Tibial artery (tissue), 4 donors: ENCODE results near the gene DNM3.
"Not testable (repeated sequence)": the region's sequence is repeated elsewhere in the genome, so short reads cannot be mapped to it uniquely, and the experiment has no call there.

Experiments used
- DNase-seq, 2 donors: peaks; one replicate each; pipeline ENCODE4 v3.0.0-alpha.2; 2019
- H3K27ac ChIP-seq, 2 donors: fragments of 200-600 bp; sonication (generic) in 1 of 2; 1 replicate in 1 of 2; 2 replicates in 1 of 2; pipeline ENCODE4 v1.5.1; 2018 to 2019; ENCODE audit warnings: mild to moderate bottlenecking in 1 of 2
- H3K27me3 ChIP-seq, 2 donors: fragments of 200-600 bp; sonication (generic) in 1 of 2; one replicate each; pipeline versions ENCODE4 v1.5.1 to v1.6.0; 2016 to 2019
- H3K36me3 ChIP-seq, 3 donors: fragments of 200-600 bp; sonication (generic) in 2 of 3; one replicate each; pipeline ENCODE4 v1.5.1; 2016 to 2019; ENCODE audit warnings: mild to moderate bottlenecking in 2 of 3
- H3K4me1 ChIP-seq, 4 donors: fragments of 200-600 bp; sonication (generic) in 2 of 4; 1 replicate in 3 of 4; 2 replicates in 1 of 4; pipeline ENCODE4 v1.5.1; 2016 to 2019
- H3K4me3 ChIP-seq, 2 donors: fragments of 200-600 bp; sonication (generic) in 1 of 2; 1 replicate in 1 of 2; 2 replicates in 1 of 2; pipeline ENCODE4 v1.5.1; 2018 to 2019; ENCODE audit warnings: mild to moderate bottlenecking in 2 of 2
- H3K9me3 ChIP-seq, 3 donors: fragments of 200-600 bp; sonication (generic) in 1 of 3; one replicate each; pipeline ENCODE4 v1.5.1; 2016 to 2019
- CTCF ChIP-seq, 2 experiments: fragments of 200-600 bp in 1 of 2; fragments of 450-650 bp in 1 of 2; IDR thresholded peaks; one replicate each; pipeline ENCODE4 v1.5.1; 2017 to 2019; ENCODE audit warnings: antibody characterized with exemption in 2 of 2, mild to moderate bottlenecking in 1 of 2, moderate library complexity in 1 of 2
- intact Hi-C: fragments of 100-400 bp; cut with DNase I; formaldehyde crosslinking; loops from one replicate; pipeline ENCODE4 v1.15.0; 2023; ENCODE audit warnings: low total_unique reads

DNM3 gene

GRCh38 chr1:172429331-172430127, 588.2 kb downstream of the DNM3 start:
- Histone ChIP-seq H3K4me1 (peaks cover 0 to 5% (median 0%) of the 10 kb centered on the region in 4 donors), H3K27ac (no peak overlapping the region), H3K36me3 (peaks cover 0 to 7% (median 0%) of the 10 kb centered on the region in 3 donors), H3K4me3 (no peak overlapping the region), H3K27me3 (no peaks in the 10 kb centered on the region), H3K9me3 (no peaks in the 10 kb centered on the region)
- peak in 1 of 2 donors; percentile 26 for DNase-seq
- peak; percentile 70 to 75 for TF ChIP-seq CTCF (IDR thresholded peaks at IDR 0.05)
- intact Hi-C loops = no loop called here

DNA sequence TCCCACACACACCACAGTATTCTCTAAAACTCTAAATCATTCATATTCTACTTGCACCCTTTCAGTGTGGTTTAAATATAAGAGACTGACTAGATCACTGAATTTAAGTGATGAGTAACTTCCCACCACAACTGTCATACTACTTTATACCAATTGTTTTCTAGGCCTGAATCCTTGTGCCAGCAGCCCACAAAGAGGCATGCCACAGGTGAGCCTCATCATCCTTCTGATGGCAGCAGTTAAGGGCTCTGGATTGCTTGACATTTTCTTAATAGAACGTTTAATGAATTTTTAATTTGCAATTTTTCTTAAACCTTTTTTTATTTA, 588.8 kb downstream of the DNM3 start:
- Histone ChIP-seq H3K27me3 (no peaks in the 10 kb centered on the region), H3K4me3 (no peak overlapping the region), H3K36me3 (peaks cover 0 to 7% (median 0%) of the 10 kb centered on the region in 3 donors), H3K4me1 (peaks cover 0 to 5% (median 0%) of the 10 kb centered on the region in 4 donors), H3K27ac (no peak overlapping the region), H3K9me3 (no peaks in the 10 kb centered on the region)
- no peak for DNase-seq
- intact Hi-C loops = no loop called here
- no peak for TF ChIP-seq CTCF (IDR thresholded peaks at IDR 0.05)

DNA sequence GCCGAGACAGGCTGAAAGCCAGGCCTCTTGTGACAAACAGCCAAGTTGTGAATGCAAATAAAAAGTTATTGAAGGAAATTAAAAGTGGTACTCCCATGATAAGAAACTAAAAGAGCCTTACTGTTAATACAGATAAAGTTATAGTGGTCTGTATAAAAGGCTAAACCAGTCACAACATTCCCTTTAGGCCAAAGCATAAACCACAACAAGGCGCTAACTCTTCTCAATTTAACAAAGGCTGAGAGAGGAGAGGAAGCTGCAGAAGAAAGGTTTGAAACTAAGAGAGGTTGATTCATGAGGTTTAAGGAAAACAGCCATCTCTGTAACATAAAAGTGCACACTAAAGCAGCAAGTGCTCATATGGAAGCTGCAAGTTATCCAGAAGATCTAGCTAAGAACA, 589.9 kb downstream of the DNM3 start:
- Histone ChIP-seq H3K27ac (no peak overlapping the region), H3K4me1 (peaks cover 0 to 5% (median 0%) of the 10 kb centered on the region in 4 donors), H3K27me3 (no peaks in the 10 kb centered on the region), H3K9me3 (no peaks in the 10 kb centered on the region), H3K36me3 (peaks cover 0 to 7% (median 0%) of the 10 kb centered on the region in 3 donors), H3K4me3 (no peak overlapping the region)
- intact Hi-C loops = no loop called here
- TF ChIP-seq CTCF (IDR thresholded peaks at IDR 0.05) = no peak
- no peak for DNase-seq

DNA sequence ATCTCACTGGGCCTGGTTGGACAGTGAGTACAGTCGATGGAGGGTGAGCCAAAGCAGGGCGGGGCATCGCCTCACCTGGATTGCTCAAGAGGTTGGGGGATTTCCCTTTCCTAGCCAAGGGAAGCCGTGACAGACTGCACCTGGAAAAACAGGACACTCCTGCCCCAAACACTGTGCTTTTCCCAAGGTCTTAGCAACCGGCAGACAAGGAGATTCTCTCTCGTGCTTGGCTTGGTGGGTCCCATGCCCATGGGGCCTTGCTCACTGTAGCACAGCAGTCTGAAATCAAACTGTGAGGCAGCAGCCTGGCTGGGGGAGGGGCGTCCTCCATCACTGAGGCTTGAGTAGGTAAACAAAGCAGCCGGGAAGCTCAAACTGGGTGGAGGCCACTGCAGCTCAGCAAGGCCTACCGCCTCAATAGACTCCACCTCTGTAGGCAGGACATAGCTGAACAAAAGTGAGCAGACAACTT, 590.5 kb downstream of the DNM3 start:
- H3K4me1 ChIP-seq = peaks cover 0 to 5% (median 0%) of the 10 kb centered on the region in 4 donors
- no peaks in the 10 kb centered on the region for H3K27me3 ChIP-seq
- H3K4me3 ChIP-seq = no peak overlapping the region
- intact Hi-C loops = no loop called here
- no peak for DNase-seq
- peaks cover 0 to 7% (median 0%) of the 10 kb centered on the region in 3 donors for H3K36me3 ChIP-seq
- no peak overlapping the region for H3K27ac ChIP-seq
- no peak for TF ChIP-seq CTCF (IDR thresholded peaks at IDR 0.05)
- no peaks in the 10 kb centered on the region for H3K9me3 ChIP-seq

DNA sequence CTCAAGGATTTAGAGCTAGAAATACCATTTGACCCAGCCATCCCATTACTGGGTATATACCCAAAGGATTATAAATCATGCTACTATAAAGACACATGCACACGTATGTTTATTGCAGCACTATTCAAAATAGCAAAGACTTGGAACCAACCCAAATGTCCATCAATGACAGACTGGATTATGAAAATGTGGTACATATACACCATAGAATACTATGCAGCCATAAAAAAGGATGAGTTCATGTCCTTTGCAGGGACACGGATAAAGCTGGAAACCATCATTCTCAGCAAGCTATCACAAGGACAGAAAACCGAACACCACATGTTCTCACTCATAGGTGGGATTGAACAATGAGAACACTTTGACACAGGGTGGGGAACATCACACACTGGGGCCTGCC, 595.9 kb downstream of the DNM3 start:
- intact Hi-C loops = not testable (repeated sequence)

DNA sequence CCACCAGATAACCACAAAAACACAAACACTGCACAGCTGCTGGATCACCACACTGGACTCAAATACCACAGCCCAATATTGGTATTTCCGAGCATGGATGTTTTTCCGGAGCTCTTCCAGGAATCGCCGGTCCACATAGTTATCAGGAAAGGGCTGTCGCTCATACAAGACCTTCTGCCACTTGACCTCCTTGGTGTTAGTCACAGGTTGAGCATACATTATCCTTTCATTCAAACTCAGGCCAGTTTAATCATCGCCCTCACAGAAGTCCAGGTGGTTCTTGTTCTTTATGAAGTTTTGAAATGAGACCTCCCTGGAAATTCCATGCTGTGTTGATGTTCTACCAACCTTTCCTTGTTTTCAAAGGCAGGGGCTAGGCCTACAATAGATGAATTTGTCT, 601.1 kb downstream of the DNM3 start:
- peaks cover 0 to 23% (median 9%) of the 10 kb centered on the region in 4 donors for H3K4me1 ChIP-seq
- H3K4me3 ChIP-seq = peak overlapping the region in 1 of 2 donors; percentile 89
- no peak for TF ChIP-seq CTCF (IDR thresholded peaks at IDR 0.05)
- intact Hi-C loops = loop anchor here (10.0 kb wide), 2 partner anchors 118 to 638 kb away; no protein-coding TSS in a partner anchor
- peaks cover 0 to 11% (median 0%) of the 10 kb centered on the region in 3 donors for H3K36me3 ChIP-seq
- no peaks in the 10 kb centered on the region for H3K9me3 ChIP-seq
- no peaks in the 10 kb centered on the region for H3K27me3 ChIP-seq
- DNase-seq = no peak
- no peak overlapping the region for H3K27ac ChIP-seq

More for the DNA sequence above, 595.9 kb downstream of the DNM3 start:
- not testable (repeated sequence) for DNase-seq, H3K27me3 ChIP-seq, H3K4me3 ChIP-seq, H3K4me1 ChIP-seq, H3K9me3 ChIP-seq, H3K27ac ChIP-seq
- peaks cover 0 to 11% (median 0%) of the 10 kb centered on the region in 3 donors for H3K36me3 ChIP-seq
